ENCODE results near the gene GPR150.

- TF ChIP-seq CTCF (conservative IDR thresholded peaks at IDR 0.05; ENCODE audit: low read depth, low read length) (no peak), MAZ (IDR thresholded peaks at IDR 0.05; ENCODE audit: borderline replicate concordance, low read depth, low read length) (no peak), CEBPB (IDR thresholded peaks at IDR 0.05; ENCODE audit: low read depth, low read length) (no peak), SMC3 (IDR thresholded peaks at IDR 0.05; ENCODE audit: low read depth, low read length) (no peak)
These were observed 29.4 kb downstream of the GPR150 start for GRCh38 chr5:95649274-95649673.

All from IMR-90 (cell line).